Endodermal cell (in vitro differentiated cells): ENCODE data around the gene GRM7. TPM values are rescaled to one million over a fixed set of nuclear protein-coding genes. Genes with fewer than 3 reads are reported as not detected.

Source experiments
- DNase-seq: peaks from one replicate; pipeline ENCODE4 v3.0.0-alpha.2; 2017
- H3K27ac ChIP-seq: 2 replicates; pipeline ENCODE4 v1.5.1; 2013; ENCODE audit warnings: mild to moderate bottlenecking, low read depth, low read length, moderate library complexity
- H3K27me3 ChIP-seq: 2 replicates; pipeline ENCODE4 v1.6.1; 2013; ENCODE audit warnings: mild to moderate bottlenecking, low read length, moderate library complexity; ENCODE audit not compliant: insufficient read depth, control insufficient read depth, poor library complexity, severe bottlenecking
- H3K36me3 ChIP-seq: 2 replicates; pipeline ENCODE4 v1.7.0; 2013; ENCODE audit warnings: mild to moderate bottlenecking, low read length, moderate library complexity; ENCODE audit not compliant: control insufficient read depth, insufficient read depth
- H3K4me1 ChIP-seq: one replicate; pipeline ENCODE4 v1.7.0; 2013; ENCODE audit warnings: low read length; ENCODE audit not compliant: control insufficient read depth, insufficient read depth
- H3K4me3 ChIP-seq: 2 replicates; pipeline ENCODE4 v1.5.1; 2013; ENCODE audit warnings: mild to moderate bottlenecking, low read length, moderate library complexity
- H3K9ac ChIP-seq: 2 replicates; pipeline ENCODE4 v1.6.1; 2013; ENCODE audit warnings: mild to moderate bottlenecking, low read length, moderate library complexity; ENCODE audit not compliant: poor library complexity, severe bottlenecking; ENCODE audit errors: extremely low read depth
- H3K9me3 ChIP-seq: 2 replicates; pipeline ENCODE4 v1.6.1; 2013; ENCODE audit warnings: mild to moderate bottlenecking, low read length, moderate library complexity; ENCODE audit not compliant: control insufficient read depth
- H3K27ac Mint-ChIP-seq: 2 replicates; pipeline ENCODE4 v1.8.0; 2020; ENCODE audit warnings: mixed read lengths
- H3K27me3 Mint-ChIP-seq: 2 replicates; pipeline ENCODE4 v1.8.0; 2021; ENCODE audit warnings: mild to moderate bottlenecking, mixed read lengths; ENCODE audit not compliant: insufficient read depth
- H3K36me3 Mint-ChIP-seq: 2 replicates; pipeline ENCODE4 v1.8.0; 2020; ENCODE audit warnings: low read depth, mixed read lengths
- H3K4me1 Mint-ChIP-seq: 2 replicates; pipeline ENCODE4 v1.8.0; 2020; ENCODE audit warnings: mixed read lengths
- H3K4me3 Mint-ChIP-seq: 2 replicates; pipeline ENCODE4 v1.8.0; 2020; ENCODE audit warnings: mild to moderate bottlenecking, moderate library complexity, mixed read lengths
- H3K9me3 Mint-ChIP-seq: 2 replicates; pipeline ENCODE4 v1.8.0; 2020; ENCODE audit warnings: mild to moderate bottlenecking, mixed read lengths
- WGBS, 2 experiments: methylation state at CpG; one replicate each; pipeline versions ENCODE4 v1.1.5 to v1.1.7; 2013; ENCODE audit warnings: missing lambda C conversion rate in 2 of 2, mixed read lengths in 1 of 2; ENCODE audit not compliant: insufficient coverage in 1 of 2, insufficient read length in 1 of 2; 5-methylcytosine and 5-hydroxymethylcytosine counted together
- total RNA-seq, 2 donors: library from RNA; stranded (reverse); fragmentation: NEBNext Ultra II Directional in 1 of 2; extraction: Animal tissue kit (Norgen Biotek cat#: 25700) in 1 of 2; gene quantifications; 2 replicates in 1 of 2; 3 replicates in 1 of 2; pipeline ENCODE4 v1.2.1, GENCODE V29; 2021
- TF ChIP-seq, protein P1 (sequence below): fragments of 200-600 bp; sonication (generic); conservative IDR thresholded peaks from 2 replicates; pipeline ENCODE4 v1.5.0; 2021; ENCODE audit warnings: antibody characterized with exemption, mild to moderate bottlenecking

Gene GRM7
- total RNA-seq, 2 donors from 2014 or later: 0.11 to 0.73 TPM

DNA sequence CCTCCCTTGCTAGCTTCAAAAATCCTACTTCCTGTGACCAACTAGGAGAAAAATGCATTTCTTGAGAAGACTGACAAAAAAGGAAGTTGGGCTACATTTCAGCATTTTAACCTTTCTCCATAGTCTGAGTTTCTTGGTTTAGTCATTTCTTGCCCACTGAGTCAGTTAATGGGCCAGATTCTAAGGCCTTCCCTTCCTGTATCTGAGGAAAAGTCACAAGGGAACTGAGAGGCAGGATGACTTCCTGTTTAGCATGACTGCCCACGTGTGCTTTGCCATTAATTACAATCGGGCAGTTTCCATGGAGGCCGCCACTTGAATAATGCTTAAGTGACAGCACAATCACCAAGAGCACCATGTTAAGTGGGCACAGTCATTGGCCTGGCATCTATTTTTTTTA lies 846.3 kb downstream of the GRM7 start:
- Mint-ChIP-seq H3K4me1 (no peaks in the 10 kb centered on the region), H3K36me3 (no peaks in the 10 kb centered on the region), H3K27me3 (no peaks in the 10 kb centered on the region), H3K9me3 (no peaks in the 10 kb centered on the region), H3K27ac (no peak overlapping the region), H3K4me3 (no peak overlapping the region)
- Histone ChIP-seq H3K9me3 (no peaks in the 10 kb centered on the region), H3K4me1 (no peaks in the 10 kb centered on the region), H3K9ac (no peak overlapping the region), H3K27ac (no peak overlapping the region), H3K36me3 (no peaks in the 10 kb centered on the region), H3K27me3 (no peaks in the 10 kb centered on the region), H3K4me3 (no peak overlapping the region)
- TF ChIP-seq, protein P1, sequence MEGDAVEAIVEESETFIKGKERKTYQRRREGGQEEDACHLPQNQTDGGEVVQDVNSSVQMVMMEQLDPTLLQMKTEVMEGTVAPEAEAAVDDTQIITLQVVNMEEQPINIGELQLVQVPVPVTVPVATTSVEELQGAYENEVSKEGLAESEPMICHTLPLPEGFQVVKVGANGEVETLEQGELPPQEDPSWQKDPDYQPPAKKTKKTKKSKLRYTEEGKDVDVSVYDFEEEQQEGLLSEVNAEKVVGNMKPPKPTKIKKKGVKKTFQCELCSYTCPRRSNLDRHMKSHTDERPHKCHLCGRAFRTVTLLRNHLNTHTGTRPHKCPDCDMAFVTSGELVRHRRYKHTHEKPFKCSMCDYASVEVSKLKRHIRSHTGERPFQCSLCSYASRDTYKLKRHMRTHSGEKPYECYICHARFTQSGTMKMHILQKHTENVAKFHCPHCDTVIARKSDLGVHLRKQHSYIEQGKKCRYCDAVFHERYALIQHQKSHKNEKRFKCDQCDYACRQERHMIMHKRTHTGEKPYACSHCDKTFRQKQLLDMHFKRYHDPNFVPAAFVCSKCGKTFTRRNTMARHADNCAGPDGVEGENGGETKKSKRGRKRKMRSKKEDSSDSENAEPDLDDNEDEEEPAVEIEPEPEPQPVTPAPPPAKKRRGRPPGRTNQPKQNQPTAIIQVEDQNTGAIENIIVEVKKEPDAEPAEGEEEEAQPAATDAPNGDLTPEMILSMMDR: no peak
- WGBS, 2 experiments: 85 to 92% methylated on average over 3 of the region's 3 CpGs
- no peak for DNase-seq

DNA sequence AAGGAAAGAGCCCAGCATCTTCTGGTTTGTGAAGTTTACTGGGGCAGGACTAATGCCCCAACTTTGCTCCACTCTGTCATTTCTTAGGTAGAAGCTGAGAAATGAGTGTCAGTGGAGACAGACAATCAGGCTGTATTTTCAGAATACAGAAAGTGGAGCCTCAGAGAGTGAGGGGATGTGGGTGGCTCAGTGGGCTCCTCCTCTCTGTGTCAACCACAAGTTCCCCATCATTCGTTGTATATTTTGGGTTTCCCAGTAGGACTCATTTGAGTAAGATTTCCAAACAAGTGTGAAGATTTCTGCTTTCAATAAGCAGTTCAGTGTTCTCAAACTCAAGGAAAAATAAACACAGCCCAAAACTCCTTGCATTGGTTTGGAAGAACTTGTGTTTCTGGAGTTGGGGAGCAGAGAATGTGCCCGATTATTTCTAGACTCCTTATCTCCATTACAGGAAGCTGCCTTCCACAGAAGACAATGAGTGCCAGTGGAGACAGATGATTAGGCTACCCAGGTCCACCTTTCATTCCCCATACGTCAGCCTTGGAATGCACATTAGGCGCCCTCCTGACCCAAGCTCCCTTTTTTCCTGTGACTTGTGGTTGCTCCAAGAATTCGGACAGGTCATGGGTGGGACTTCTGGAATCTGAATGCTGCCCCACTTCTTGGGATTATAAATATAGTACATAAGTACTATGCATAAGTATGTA lies 848.6 kb downstream of the GRM7 start:
- TF ChIP-seq, protein P1: no peak
- no peaks in the 10 kb centered on the region for H3K27me3 ChIP-seq
- WGBS, 2 experiments: 92 to 100% methylated on average over 3 to 5 of the region's 5 CpGs
- peaks cover 7% of the 10 kb centered on the region for H3K4me1 Mint-ChIP-seq
- H3K4me3 ChIP-seq: no peak overlapping the region
- H3K36me3 Mint-ChIP-seq: no peaks in the 10 kb centered on the region
- no peaks in the 10 kb centered on the region for H3K27me3 Mint-ChIP-seq
- H3K9me3 ChIP-seq: no peaks in the 10 kb centered on the region
- no peak overlapping the region for H3K9ac ChIP-seq
- H3K9me3 Mint-ChIP-seq: no peaks in the 10 kb centered on the region
- H3K27ac Mint-ChIP-seq: no peak overlapping the region
- DNase-seq: no peak
- H3K36me3 ChIP-seq: no peaks in the 10 kb centered on the region
- no peak overlapping the region for H3K4me3 Mint-ChIP-seq
- H3K4me1 ChIP-seq: no peaks in the 10 kb centered on the region
- no peak overlapping the region for H3K27ac ChIP-seq

DNA sequence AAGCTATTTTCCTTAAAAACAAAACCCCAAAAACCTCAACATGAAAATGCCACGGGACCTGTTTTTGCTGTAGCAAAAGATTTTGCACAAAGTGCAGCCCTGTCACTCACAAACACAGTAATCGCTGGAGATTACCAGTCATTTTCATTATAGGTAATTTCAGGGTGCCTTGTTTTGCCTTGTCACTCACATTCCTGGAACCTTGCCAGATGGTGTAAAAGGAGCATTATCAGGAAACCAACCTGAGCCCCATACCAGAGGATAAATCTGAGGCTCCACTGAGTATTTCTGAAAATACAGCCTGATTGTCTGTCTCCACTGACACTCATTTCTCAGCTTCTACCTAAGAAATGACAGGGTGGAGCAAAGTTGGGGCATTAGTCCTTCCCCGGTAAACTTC lies 849.4 kb downstream of the GRM7 start:
- TF ChIP-seq, protein P1: no peak
- Histone ChIP-seq H3K9ac (no peak overlapping the region), H3K9me3 (no peaks in the 10 kb centered on the region), H3K4me3 (no peak overlapping the region), H3K27me3 (no peaks in the 10 kb centered on the region), H3K4me1 (no peaks in the 10 kb centered on the region), H3K27ac (no peak overlapping the region), H3K36me3 (no peaks in the 10 kb centered on the region)
- Mint-ChIP-seq H3K27ac (no peak overlapping the region), H3K4me1 (peaks cover 8% of the 10 kb centered on the region), H3K27me3 (no peaks in the 10 kb centered on the region), H3K4me3 (no peak overlapping the region), H3K9me3 (no peaks in the 10 kb centered on the region), H3K36me3 (no peaks in the 10 kb centered on the region)
- 86 to 94% methylated on average over 1 to 3 of the region's 3 CpGs for WGBS, 2 experiments
- no peak for DNase-seq
